Neural crest cell (in vitro differentiated cells): Measurements from ENCODE around the gene ZFYVE19. TPM values are rescaled to one million over a fixed set of nuclear protein-coding genes. Genes with fewer than 3 reads are reported as not detected.

Experiments
- DNase-seq: peaks from one replicate; pipeline ENCODE4 v3.0.0; 2021; ENCODE audit warnings: low read depth, mixed read lengths, low spot score
- H3K27ac Mint-ChIP-seq: one replicate; pipeline ENCODE4 v1.8.0; 2021; ENCODE audit warnings: mild to moderate bottlenecking, mixed read lengths; ENCODE audit not compliant: unreplicated experiment
- H3K27me3 Mint-ChIP-seq: 2 replicates; pipeline ENCODE4 v1.8.0; 2021; ENCODE audit warnings: low read depth, mild to moderate bottlenecking, mixed read lengths
- H3K36me3 Mint-ChIP-seq: 2 replicates; pipeline ENCODE4 v1.8.0; 2021; ENCODE audit warnings: low read depth, mild to moderate bottlenecking, mixed read lengths
- H3K4me1 Mint-ChIP-seq: 2 replicates; pipeline ENCODE4 v1.8.0; 2021; ENCODE audit warnings: mixed read lengths
- H3K4me3 Mint-ChIP-seq: one replicate; pipeline ENCODE4 v1.8.0; 2021; ENCODE audit warnings: mild to moderate bottlenecking, mixed read lengths
- H3K9me3 Mint-ChIP-seq: 2 replicates; pipeline ENCODE4 v1.8.0; 2021; ENCODE audit warnings: mixed read lengths
- CTCF ChIP-seq: fragments of 200-600 bp; sonication (generic); conservative IDR thresholded peaks from 2 replicates; pipeline ENCODE4 v1.5.0; 2021; ENCODE audit warnings: antibody characterized with exemption, mild to moderate bottlenecking
- total RNA-seq: library from RNA; stranded (reverse); gene quantifications from 2 replicates; pipeline ENCODE4 v1.2.1, GENCODE V29; 2021

Gene ZFYVE19
- total RNA-seq, 1 donor from 2014 or later: 24.2 TPM

DNA sequence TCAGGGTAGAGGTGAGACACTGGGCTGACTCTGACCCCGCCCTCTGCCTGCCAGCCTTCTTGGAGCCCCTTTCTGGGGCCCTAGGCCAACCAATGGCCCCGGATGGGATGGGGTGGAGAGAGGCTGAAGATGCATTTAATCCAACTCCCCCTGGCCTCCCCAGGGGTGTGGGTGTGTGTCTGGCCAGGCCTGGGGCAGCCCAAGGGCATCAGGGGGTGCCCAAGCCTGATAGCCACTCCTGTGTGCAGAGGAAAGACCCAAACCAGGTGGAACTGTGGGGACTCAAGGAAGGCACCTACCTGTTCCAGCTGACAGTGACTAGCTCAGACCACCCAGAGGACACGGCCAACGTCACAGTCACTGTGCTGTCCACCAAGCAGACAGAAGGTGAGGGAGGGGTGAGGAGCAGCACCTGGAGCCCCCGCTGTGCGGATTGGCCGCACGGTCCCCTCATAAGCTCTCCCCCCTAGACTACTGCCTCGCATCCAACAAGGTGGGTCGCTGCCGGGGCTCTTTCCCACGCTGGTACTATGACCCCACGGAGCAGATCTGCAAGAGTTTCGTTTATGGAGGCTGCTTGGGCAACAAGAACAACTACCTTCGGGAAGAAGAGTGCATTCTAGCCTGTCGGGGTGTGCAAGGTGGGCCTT is 46.5 kb downstream of the ZFYVE19 start:
- H3K36me3 Mint-ChIP-seq: no peaks in the 10 kb centered on the region
- no peak overlapping the region for H3K27ac Mint-ChIP-seq
- no peak for TF ChIP-seq CTCF
- H3K27me3 Mint-ChIP-seq: peaks cover 8% of the 10 kb centered on the region
- H3K4me1 Mint-ChIP-seq: peaks cover 5% of the 10 kb centered on the region
- no peaks in the 10 kb centered on the region for H3K9me3 Mint-ChIP-seq
- no peak for DNase-seq
- no peak overlapping the region for H3K4me3 Mint-ChIP-seq

DNA sequence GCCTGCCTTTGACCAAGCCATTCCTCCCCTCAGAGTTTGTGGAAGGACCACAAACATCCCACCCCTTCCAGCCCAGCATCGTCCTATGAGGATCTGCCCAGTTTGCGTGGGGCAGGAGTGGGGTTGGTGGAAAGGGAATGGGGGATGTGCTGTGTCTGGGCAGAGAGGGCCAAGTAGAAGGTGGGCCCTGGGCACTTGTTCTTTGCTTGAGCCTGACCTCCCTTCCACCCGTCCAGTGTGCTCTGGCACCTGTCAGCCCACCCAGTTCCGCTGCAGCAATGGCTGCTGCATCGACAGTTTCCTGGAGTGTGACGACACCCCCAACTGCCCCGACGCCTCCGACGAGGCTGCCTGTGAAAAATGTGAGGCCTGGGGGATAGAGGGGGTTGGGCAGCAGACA is 47.3 kb downstream of the ZFYVE19 start:
- Mint-ChIP-seq H3K4me1 (peaks cover 5% of the 10 kb centered on the region), H3K9me3 (no peaks in the 10 kb centered on the region), H3K36me3 (no peaks in the 10 kb centered on the region), H3K27me3 (peaks cover 9% of the 10 kb centered on the region), H3K27ac (no peak overlapping the region), H3K4me3 (no peak overlapping the region)
- no peak for TF ChIP-seq CTCF
- no peak for DNase-seq

DNA sequence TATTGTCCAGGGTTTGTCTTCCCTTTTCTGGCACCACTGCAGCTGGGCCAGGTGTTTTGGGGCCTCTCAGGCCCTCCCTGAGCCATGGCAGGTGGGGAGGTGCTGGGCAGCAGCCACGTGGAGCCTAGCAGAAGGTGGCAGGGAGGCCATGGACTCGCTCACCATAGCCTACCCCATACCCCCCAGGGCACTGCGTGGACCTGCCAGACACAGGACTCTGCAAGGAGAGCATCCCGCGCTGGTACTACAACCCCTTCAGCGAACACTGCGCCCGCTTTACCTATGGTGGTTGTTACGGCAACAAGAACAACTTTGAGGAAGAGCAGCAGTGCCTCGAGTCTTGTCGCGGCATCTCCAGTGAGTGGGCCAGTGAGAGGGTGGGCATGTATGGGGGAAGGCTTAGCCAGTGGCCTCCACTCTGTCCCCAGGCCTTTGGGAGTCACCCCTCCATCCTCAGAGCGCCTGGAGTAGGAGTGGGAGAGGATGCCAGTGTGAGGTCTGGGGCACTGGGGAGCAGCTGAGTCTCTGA is 48.9 kb downstream of the ZFYVE19 start:
- no peaks in the 10 kb centered on the region for H3K36me3 Mint-ChIP-seq
- H3K4me3 Mint-ChIP-seq: no peak overlapping the region
- H3K4me1 Mint-ChIP-seq: peaks cover 5% of the 10 kb centered on the region
- no peak overlapping the region for H3K27ac Mint-ChIP-seq
- peaks cover 6% of the 10 kb centered on the region for H3K27me3 Mint-ChIP-seq
- TF ChIP-seq CTCF: no peak
- no peak for DNase-seq
- no peaks in the 10 kb centered on the region for H3K9me3 Mint-ChIP-seq

- Mint-ChIP-seq H3K27me3 (peaks cover 6% of the 10 kb centered on the region), H3K36me3 (no peaks in the 10 kb centered on the region), H3K4me3 (no peak overlapping the region), H3K27ac (no peak overlapping the region), H3K4me1 (peaks cover 5% of the 10 kb centered on the region), H3K9me3 (no peaks in the 10 kb centered on the region)
- no peak for DNase-seq
- TF ChIP-seq CTCF: no peak
These were observed 49.9 kb downstream of the ZFYVE19 start for GRCh38 chr15:40856746-40857145.

DNA sequence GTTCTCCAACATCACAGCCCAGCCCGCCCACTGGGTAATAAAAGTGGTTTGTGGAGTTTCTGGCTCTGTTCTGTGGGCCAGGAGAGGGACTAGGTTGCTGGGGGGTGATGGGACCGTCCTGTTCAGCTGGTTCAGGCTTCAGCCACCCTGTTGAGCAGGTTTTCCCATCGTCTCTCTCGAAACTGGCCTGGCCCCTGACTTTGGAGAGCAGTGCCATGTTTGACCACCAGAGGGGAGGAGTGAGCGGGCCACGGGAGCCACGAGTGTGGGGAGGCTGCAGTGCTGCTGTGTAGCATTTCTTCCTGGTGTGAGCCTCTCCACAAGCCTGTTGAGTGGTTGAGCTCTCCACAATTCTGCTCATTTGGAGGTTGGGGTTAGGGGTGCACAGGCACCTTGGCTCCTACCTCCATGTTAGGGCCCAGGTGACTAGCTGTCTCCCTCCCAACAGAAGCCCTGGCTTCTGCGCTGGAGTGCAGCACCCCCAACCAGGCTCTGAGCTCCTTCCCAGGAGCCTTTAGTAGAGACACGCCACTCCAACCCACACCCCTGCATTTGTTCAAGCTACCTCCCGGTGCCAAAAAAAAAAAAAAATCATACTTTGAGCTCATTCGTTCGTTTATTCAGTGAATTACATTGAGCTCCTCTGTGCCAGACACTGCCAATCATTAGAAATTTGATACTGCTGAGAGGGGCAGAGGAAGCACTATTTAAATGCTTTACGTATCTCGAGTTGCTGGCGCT is 50.9 kb downstream of the ZFYVE19 start:
- Mint-ChIP-seq H3K9me3 (no peaks in the 10 kb centered on the region), H3K4me1 (peaks cover 5% of the 10 kb centered on the region), H3K27ac (no peak overlapping the region), H3K27me3 (peaks cover 6% of the 10 kb centered on the region), H3K4me3 (no peak overlapping the region), H3K36me3 (no peaks in the 10 kb centered on the region)
- peak; percentile 96 for DNase-seq
- peak; percentile 96 for TF ChIP-seq CTCF
